HuH-7 (cell line): ENCODE data around the gene TMCC1.
"Not testable (repeated sequence)": the region's sequence is repeated elsewhere in the genome, so short reads cannot be mapped to it uniquely, and the experiment has no call there.

Experiments used
- DNase-seq: peaks from one replicate; pipeline ENCODE4 v3.0.0; 2011; ENCODE audit warnings: low spot score

TMCC1 gene

GRCh38 chr3:129686941-129687340 is 206.6 kb downstream of the TMCC1 start:
- no peak for DNase-seq

GRCh38 chr3:129684270-129684669 is 209.2 kb downstream of the TMCC1 start:
- DNase-seq, result no peak

GRCh38 chr3:129683201-129683600 is 210.3 kb downstream of the TMCC1 start:
- no peak for DNase-seq

- no peak for DNase-seq
Observed at GRCh38 chr3:129676985-129677384, 216.5 kb downstream of the TMCC1 start.

GRCh38 chr3:129674798-129675123 is 218.8 kb downstream of the TMCC1 start:
- DNase-seq, result not testable (repeated sequence)

- DNase-seq, result no peak
Observed at GRCh38 chr3:129673897-129674797, 219.4 kb downstream of the TMCC1 start.

- no peak for DNase-seq
Observed at GRCh38 chr3:129673012-129673411, 220.5 kb downstream of the TMCC1 start.

GRCh38 chr3:129672412-129672811 is 221.1 kb downstream of the TMCC1 start:
- DNase-seq, result no peak

GRCh38 chr3:129665024-129665768 is 228.3 kb downstream of the TMCC1 start:
- DNase-seq, result no peak

GRCh38 chr3:129663930-129664646 is 229.4 kb downstream of the TMCC1 start:
- DNase-seq, result no peak

- DNase-seq, result peak; percentile 21
Observed at GRCh38 chr3:129663045-129663446, 230.5 kb downstream of the TMCC1 start.

- DNase-seq, result no peak
Observed at GRCh38 chr3:129662191-129662608, 231.3 kb downstream of the TMCC1 start.

GRCh38 chr3:129661766-129662165 is 231.7 kb downstream of the TMCC1 start:
- DNase-seq, result no peak

GRCh38 chr3:129658110-129658843 is 235.2 kb downstream of the TMCC1 start:
- DNase-seq, result no peak

GRCh38 chr3:129657261-129658046 is 236.1 kb downstream of the TMCC1 start:
- no peak for DNase-seq

- DNase-seq, result peak; percentile 29
Observed at GRCh38 chr3:129656659-129657247, 236.8 kb downstream of the TMCC1 start.

- DNase-seq, result no peak
Observed at GRCh38 chr3:129655291-129655700, 238.2 kb downstream of the TMCC1 start.

- no peak for DNase-seq
Observed at GRCh38 chr3:129654131-129654530, 239.4 kb downstream of the TMCC1 start.

- no peak for DNase-seq
Observed at GRCh38 chr3:129653019-129653418, 240.5 kb downstream of the TMCC1 start.

GRCh38 chr3:129651435-129652202 is 241.9 kb downstream of the TMCC1 start:
- no peak for DNase-seq
